AG09319 (cell line): ENCODE data around the gene OGDH.
"Not testable (repeated sequence)": the region's sequence is repeated elsewhere in the genome, so short reads cannot be mapped to it uniquely, and the experiment has no call there.

ENCODE experiments used
- DNase-seq: peaks from one replicate; pipeline ENCODE4 v3.0.0-alpha.2; 2010; ENCODE audit warnings: low read depth; ENCODE audit errors: extremely low read depth
- CTCF ChIP-seq: IDR thresholded peaks from 2 replicates; pipeline ENCODE4 v1.5.1; 2011; ENCODE audit warnings: low read depth, mild to moderate bottlenecking, inconsistent platforms, low read length, moderate library complexity

Gene OGDH

GRCh38 chr7:44712012-44712411 is 105.6 kb downstream of the OGDH start:
- no peak for TF ChIP-seq CTCF
- no peak for DNase-seq

DNA sequence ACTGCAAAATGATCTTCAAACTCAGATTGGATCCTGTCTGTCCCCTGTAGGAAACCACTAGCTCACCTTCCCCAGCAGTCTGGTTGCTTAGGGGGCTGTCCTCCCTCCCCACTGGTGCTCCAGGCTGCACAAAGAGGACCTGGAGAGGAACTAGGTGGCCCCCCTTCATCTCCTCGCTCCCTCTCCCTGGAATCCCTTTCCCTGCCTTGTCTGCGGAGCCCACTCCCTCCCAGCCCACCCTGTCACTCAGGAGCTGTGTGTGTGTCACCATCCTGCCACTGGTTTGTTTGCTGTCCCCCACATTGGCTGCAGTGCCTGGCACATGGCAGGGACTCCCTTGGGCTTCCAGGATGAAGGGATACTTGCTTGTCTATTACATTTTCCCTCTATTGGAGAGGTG is 106.7 kb downstream of the OGDH start:
- no peak for DNase-seq
- no peak for TF ChIP-seq CTCF

DNA sequence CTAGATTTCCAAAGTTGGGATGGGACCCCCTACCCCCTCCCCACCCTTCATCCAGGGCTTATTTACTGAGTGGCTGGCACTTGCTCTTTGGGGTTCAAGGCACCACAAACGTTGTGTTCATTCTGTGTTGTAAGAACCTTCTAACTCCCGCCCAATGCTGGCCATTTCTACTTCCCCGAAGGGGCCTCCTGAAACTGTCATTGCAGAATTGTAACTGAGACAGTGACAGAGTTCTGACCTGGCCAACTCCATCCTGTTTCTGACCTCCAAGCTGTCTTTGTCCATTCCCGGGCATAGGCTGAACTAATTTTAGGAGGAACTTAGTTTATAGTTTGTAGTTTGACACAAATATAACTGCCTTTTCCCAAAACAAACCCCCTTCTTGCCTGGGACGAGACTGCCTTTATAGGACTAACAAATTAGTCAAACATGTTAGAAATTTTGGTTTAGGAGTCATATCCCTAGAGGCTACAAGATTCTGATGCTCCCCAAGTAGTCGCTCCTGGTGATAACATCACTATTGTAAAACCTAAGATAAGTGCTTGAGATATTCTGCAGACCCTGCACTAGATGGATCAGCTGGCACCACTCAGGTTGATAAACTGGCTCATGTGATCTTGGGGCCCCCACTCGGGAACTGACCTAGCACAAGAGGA is 107.4 kb downstream of the OGDH start:
- no peak for TF ChIP-seq CTCF
- no peak for DNase-seq

DNA sequence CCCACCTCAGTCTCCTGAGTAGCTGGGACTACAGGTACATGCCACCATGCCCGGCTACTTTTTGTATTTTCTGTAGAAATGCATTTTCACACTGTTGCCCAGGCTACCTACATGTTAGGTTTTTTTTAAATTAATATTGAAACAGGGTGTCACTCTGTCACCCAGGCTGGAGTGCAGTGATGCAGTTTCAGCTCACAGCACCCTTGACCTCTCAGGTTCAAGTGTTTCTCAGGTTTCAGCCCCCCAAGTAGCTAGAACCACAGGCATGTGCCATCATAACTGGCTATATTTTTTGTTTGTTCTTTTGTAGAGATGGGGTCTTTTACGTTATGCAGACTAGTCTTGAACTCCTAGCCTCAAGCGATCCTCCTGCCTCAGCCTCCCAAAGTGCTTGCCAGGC is 109.8 kb downstream of the OGDH start:
- no peak for TF ChIP-seq CTCF
- no peak for DNase-seq

DNA sequence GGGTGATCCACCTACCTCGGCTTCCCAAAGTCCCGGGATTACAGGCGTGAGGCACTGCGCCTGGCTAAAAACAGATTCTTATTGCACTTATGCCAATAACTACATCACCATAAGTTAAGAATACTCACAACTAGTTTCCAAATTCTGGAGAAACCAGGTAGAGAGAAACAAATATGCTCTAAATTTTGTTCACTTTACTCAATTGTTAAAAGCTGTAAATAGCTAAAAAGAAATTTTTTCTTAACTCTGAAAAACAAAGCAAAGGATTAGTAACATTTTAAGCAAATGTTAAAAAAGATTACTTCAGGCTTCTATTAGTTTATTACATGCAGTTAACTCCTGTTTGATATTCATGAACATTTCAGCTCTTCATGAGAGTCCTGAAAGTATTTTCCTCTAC is 113.9 kb downstream of the OGDH start:
- no peak for TF ChIP-seq CTCF
- no peak for DNase-seq

- no peak for DNase-seq
- TF ChIP-seq CTCF = no peak
Observed at GRCh38 chr7:44724276-44724675, 117.8 kb downstream of the OGDH start.

DNA sequence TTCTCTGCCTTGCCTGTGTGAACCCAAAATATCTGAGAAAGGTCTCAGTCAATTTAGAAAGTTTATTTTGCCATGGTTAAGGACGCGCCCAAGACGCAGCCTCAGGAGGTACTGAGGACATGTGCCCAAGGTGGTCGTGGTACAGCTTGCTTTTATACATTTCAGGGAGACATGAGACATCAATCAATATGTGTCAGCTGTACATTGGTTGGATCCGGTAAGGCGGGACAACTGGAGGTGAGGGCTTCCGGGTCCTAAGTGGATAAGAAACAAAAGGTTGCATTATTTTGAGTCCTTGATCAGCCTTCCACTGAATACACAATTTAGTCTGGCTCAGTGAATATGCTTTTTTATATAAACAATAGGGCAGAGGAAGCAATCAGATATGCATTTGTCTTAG is 119.8 kb downstream of the OGDH start:
- DNase-seq = not testable (repeated sequence)
